ENCODE measurements around the gene BRMS1L. TPM values are rescaled to one million over a fixed set of nuclear protein-coding genes. Genes with fewer than 3 reads are reported as not detected.

The BRMS1L gene
- total RNA-seq, 4 donors from 2014 or later: 4.8 to 11.7 (median 8.3) TPM

DNA sequence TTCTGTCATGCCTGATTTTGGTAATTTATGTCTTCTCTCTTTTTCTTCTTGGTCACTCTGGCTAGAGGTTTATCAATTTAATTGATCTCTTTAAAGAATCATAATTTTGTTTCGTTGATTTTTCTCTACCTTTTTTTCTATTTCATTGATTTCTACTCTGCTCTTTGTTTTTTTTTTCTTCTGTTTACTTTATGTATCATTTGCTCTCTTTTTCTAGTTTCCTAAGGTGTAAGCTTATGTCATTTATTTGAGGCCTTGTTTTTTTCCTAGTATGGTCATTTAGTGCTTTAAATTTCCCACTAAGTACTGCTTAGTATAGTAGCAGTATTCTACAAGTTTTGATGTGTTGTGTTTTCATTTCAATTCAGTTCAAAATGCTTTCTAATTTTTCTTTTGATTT lies 89.6 kb downstream of the BRMS1L start:
- WGBS, 2 donors: 65 to 88% methylated on average over 1 of the region's 1 CpG
- H3K4me1 ChIP-seq: no peaks in the 10 kb centered on the region
- H3K27me3 ChIP-seq: no peaks in the 10 kb centered on the region
- no peak for DNase-seq (ENCODE audit: low spot score in 2 of 2)
- no peak overlapping the region for H3K4me3 ChIP-seq
- H3K27ac ChIP-seq: no peak overlapping the region
- no peaks in the 10 kb centered on the region for H3K9me3 ChIP-seq
- no peaks in the 10 kb centered on the region for H3K36me3 ChIP-seq
- TF ChIP-seq CTCF (IDR thresholded peaks at IDR 0.05): no peak
- no peak for TF ChIP-seq EP300 (IDR thresholded peaks at IDR 0.05)
- TF ChIP-seq POLR2A (IDR thresholded peaks at IDR 0.05): no peak

Other genes with a start within 250 kb of the BRMS1L start
- gene RALGAPA1, start 17.0 kb upstream of the BRMS1L start, total RNA-seq: 100 to 1,000 TPM in 2 of 4 donors, 10 to 100 TPM in 2; 81.9 to 113 (median 99.6) TPM